ENCODE measurements around the gene ZNF775.

ZNF775 gene

DNA sequence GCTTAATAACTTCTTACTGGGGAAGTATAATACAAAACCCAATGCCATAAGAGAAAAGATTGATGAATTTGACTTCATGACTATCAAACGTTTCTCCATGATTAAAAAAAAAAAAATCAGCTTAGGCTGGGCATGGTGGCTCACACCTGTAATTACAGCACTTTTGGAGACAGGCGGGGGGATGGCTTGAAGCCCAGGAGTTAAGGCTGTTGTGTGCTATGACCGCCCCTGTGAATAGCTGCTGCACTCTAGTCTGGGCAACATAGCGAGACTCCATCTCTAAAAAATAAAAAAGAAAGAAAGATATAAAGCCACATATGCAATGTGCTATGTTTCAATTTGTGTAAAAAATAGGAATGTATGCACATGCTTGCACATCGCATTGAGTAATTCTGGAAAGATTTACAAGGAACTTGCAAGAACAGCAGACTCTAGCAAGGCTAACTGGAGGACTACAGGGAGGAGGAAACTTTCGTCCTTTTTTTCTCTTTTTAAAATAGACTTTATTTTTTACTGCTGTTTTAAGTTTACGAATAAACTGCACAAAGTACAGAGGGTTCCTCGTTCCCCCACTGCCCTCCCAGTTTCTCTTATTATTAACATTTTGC is 27.4 kb upstream of the ZNF775 start:
- DNase-seq: no peak

DNA sequence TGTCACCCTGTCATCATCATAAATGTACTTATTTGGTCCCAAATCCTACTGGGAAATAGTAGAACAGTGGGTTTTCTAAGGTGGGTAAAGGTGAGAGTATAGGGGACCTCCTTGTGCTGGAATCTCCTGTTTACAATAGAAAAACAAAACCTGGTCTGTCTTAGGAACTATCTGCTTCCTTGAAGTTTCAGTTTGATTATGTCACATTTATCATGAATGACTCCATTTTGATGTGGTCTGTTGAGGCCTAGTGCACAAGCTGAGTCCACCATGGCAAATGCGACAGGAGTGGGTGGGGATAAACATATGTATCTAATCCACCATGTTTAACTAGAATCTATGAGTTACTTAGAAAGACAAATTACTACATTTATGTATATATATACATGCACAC is 23.5 kb upstream of the ZNF775 start:
- DNase-seq: no peak

DNA sequence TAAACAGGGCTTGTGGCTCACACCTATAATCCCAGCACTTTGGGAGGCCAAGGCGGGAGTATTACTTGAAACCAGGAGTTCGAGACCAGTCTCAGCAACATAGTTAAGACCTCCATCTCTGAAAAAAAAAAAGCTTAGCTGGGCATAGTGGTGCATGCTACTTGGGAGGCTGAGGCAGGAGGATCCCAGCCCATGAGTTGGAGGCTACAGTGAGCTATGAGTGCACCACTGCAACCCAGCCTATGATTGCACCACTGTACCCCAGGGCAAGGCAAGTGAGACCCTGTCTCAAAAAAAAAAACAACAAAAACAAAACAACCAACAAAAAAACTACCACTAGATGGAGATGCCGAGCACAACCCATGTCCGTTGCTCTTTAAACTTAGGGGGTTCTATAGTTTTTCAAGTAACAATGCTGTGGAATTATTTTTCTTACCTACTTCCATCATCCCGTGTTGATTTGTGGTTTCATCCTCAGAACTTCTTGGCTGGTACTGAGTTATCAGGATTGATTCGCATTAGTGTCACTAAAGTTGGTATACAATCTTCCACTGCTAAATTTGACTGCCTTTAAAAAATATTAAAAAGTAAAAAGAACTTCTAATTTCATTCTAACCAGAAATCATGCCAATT is 22.7 kb upstream of the ZNF775 start:
- no peak for DNase-seq

DNA sequence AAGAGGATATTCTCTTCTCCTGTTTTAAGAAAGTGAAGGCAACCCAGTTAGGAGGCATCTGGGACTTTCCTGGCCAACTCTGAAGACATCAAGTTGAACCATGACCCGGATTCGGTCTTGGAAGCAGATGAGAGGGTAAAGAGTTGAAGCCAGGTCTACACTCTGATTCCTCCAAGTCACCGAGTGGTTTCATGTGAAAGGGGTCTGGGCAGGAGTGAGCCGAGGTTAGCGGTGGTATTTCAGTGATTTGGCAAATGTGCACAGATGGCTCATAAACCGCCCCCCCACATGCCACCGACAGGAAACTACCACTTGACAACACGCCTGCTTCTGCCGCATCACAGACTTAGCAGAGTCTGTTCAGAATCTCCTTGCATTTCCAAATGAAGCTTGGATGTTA is 21.9 kb upstream of the ZNF775 start:
- DNase-seq: peak; percentile 68

- DNase-seq: peak; percentile 68
Measured at GRCh38 chr7:150357771-150358427, 21.2 kb upstream of the ZNF775 start.

DNA sequence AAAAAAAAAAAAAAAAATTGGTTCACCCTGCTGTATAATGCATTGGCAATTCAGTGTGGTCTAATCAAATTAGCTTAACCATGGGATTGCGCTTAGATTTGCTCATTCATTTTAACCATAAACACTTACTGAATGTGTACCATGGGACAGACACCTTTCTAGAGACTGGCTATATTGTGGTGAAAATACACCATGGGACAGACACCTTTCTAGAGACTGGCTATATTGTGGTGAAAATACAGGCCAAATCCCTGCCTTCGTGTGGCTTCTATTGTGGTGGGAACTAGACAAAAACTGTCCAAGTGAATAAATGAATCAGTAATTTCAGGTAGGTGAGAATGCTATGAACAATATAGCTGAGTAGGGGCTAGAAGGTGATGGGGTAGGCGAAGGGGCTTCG is 20.7 kb upstream of the ZNF775 start:
- DNase-seq: no peak

DNA sequence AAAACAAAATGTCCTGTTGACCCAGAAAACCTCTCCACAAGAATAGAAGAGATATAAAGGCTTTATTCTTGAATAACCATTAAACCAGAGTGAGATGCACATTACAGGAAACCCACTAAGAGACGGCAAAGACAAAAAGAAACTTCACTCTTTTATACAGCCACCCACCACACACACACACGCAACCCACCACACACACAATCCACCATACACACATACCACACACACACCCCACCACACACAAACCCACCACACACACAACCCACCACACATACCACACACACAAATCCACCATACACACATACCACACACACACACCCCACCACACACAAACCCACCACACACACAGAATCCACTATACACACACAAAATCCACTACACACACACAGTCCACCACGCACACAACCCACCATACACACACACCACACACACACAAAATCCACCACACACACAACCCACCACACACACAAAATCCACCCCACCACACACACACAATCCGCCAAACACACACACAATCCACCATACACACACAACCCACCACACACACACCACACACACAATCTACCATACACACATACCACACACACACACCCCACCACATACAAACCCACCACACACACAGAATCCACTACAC is 20.0 kb upstream of the ZNF775 start:
- no peak for DNase-seq

DNA sequence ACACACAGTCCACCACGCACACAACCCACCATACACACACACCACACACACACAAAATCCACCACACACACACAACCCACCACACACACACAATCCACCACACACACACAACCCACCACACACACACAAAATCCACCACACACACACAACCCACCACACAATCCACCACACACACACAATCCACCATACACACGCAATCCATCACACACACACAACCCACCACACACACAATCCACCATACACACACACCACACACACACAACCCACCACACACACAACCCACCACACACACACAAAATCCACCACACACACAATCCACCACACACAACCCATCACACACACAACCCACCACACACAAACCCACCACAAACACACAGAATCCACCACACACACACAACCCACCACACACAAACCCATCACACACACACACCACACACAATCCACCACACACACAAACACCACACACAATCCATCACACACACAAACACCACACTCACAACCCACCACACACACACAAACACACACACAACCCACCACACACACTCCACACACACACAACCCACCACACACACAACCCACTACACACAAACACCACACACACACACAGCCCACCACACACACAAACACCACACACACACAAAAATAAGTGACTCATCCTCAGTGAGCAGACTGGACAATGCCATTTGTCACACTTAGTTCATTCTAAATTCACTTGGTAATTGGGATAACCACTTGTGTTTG is 19.3 kb upstream of the ZNF775 start:
- no peak for DNase-seq

GRCh38 chr7:150360363-150361058 is 18.6 kb upstream of the ZNF775 start:
- DNase-seq: no peak

- no peak for DNase-seq
Measured at GRCh38 chr7:150361402-150361801, 17.7 kb upstream of the ZNF775 start.

- DNase-seq: no peak
Measured at GRCh38 chr7:150361807-150362621, 17.1 kb upstream of the ZNF775 start.

GRCh38 chr7:150363370-150363769 is 15.8 kb upstream of the ZNF775 start:
- DNase-seq: peak; percentile 62

GRCh38 chr7:150363872-150364271 is 15.3 kb upstream of the ZNF775 start:
- DNase-seq: no peak

- DNase-seq: no peak
Measured at GRCh38 chr7:150365194-150365593, 13.9 kb upstream of the ZNF775 start.

GRCh38 chr7:150365673-150366398 is 13.3 kb upstream of the ZNF775 start:
- no peak for DNase-seq

GRCh38 chr7:150367677-150368095 is 11.4 kb upstream of the ZNF775 start:
- peak; percentile 84 for DNase-seq

- peak; percentile 28 for DNase-seq
Measured at GRCh38 chr7:150368096-150368883, 10.8 kb upstream of the ZNF775 start, which contains the start of gene REPIN1. Gene REPIN1 (plus strand): TSS chr7:150368822. CDS start chr7:150369712, 890 bp downstream.

- no peak for DNase-seq
Measured at GRCh38 chr7:150368884-150369747, 10.0 kb upstream of the ZNF775 start.
